ENCODE results near the gene ERC2. TPM values are rescaled to one million over a fixed set of nuclear protein-coding genes. Genes with fewer than 3 reads are reported as not detected.

ERC2 gene
- polyA plus RNA-seq, 3 donors from 2014 or later = not detected

GRCh38 chr3:55701997-55702396 lies 766.3 kb downstream of the ERC2 start:
- peaks cover 0 to 1% (median 0%) of the 10 kb centered on the region in 3 donors for H3K27me3 Mint-ChIP-seq (ENCODE audit: low read depth in 3 of 3)
- H3K36me3 Mint-ChIP-seq = no peaks in the 10 kb centered on the region
- no peak for DNase-seq
- H3K4me3 Mint-ChIP-seq = no peak overlapping the region
- H3K9me3 Mint-ChIP-seq = peaks cover 0 to 7% (median under 1%) of the 10 kb centered on the region in 6 donors
- H3K27ac Mint-ChIP-seq = no peak overlapping the region
- no peaks in the 10 kb centered on the region for H3K4me1 Mint-ChIP-seq

- no peak overlapping the region for H3K4me3 Mint-ChIP-seq
- no peaks in the 10 kb centered on the region for H3K4me1 Mint-ChIP-seq
- DNase-seq = no peak
- H3K27me3 Mint-ChIP-seq (ENCODE audit: low read depth in 3 of 3) = peaks cover 0 to 2% (median 0%) of the 10 kb centered on the region in 3 donors
- peaks cover 0 to 4% (median 0%) of the 10 kb centered on the region in 6 donors for H3K9me3 Mint-ChIP-seq
- H3K27ac Mint-ChIP-seq = no peak overlapping the region
- no peaks in the 10 kb centered on the region for H3K36me3 Mint-ChIP-seq
These were observed 769.4 kb downstream of the ERC2 start for GRCh38 chr3:55698831-55699230.

GRCh38 chr3:55697177-55697865 lies 770.9 kb downstream of the ERC2 start:
- Mint-ChIP-seq H3K4me1 (no peaks in the 10 kb centered on the region), H3K27ac (no peak overlapping the region)

GRCh38 chr3:55692957-55693558 lies 775.2 kb downstream of the ERC2 start:
- Mint-ChIP-seq H3K27ac (no peak overlapping the region), H3K4me3 (no peak overlapping the region)

More at GRCh38 chr3:55697177-55697865, 770.9 kb downstream of the ERC2 start:
- no peaks in the 10 kb centered on the region for H3K36me3 Mint-ChIP-seq
- no peak for DNase-seq
- peaks cover 0 to 4% (median 0%) of the 10 kb centered on the region in 6 donors for H3K9me3 Mint-ChIP-seq
- no peak overlapping the region for H3K4me3 Mint-ChIP-seq
- peaks cover 0 to 2% (median 0%) of the 10 kb centered on the region in 3 donors for H3K27me3 Mint-ChIP-seq (ENCODE audit: low read depth in 3 of 3)

GRCh38 chr3:55692295-55692956 lies 775.8 kb downstream of the ERC2 start:
- no peak for DNase-seq
- Mint-ChIP-seq H3K9me3 (peaks cover 0 to 6% (median 0%) of the 10 kb centered on the region in 6 donors), H3K36me3 (no peaks in the 10 kb centered on the region), H3K27ac (no peak overlapping the region), H3K4me1 (no peaks in the 10 kb centered on the region), H3K27me3 (ENCODE audit: low read depth in 3 of 3) (peaks cover 0 to 2% (median 0%) of the 10 kb centered on the region in 3 donors), H3K4me3 (no peak overlapping the region)

More at GRCh38 chr3:55692957-55693558, 775.2 kb downstream of the ERC2 start:
- H3K36me3 Mint-ChIP-seq = no peaks in the 10 kb centered on the region
- no peaks in the 10 kb centered on the region for H3K4me1 Mint-ChIP-seq
- no peak for DNase-seq
- H3K27me3 Mint-ChIP-seq (ENCODE audit: low read depth in 3 of 3) = peaks cover 0 to 2% (median 0%) of the 10 kb centered on the region in 3 donors
- H3K9me3 Mint-ChIP-seq = peaks cover 0 to 6% (median 0%) of the 10 kb centered on the region in 6 donors

- no peak overlapping the region for H3K27ac Mint-ChIP-seq
- H3K27me3 Mint-ChIP-seq (ENCODE audit: low read depth in 3 of 3) = peaks cover 0 to 3% (median 2%) of the 10 kb centered on the region in 3 donors
- H3K36me3 Mint-ChIP-seq = no peaks in the 10 kb centered on the region
- H3K9me3 Mint-ChIP-seq = peaks cover 0 to 6% (median 0%) of the 10 kb centered on the region in 6 donors
- H3K4me3 Mint-ChIP-seq = no peak overlapping the region
- H3K4me1 Mint-ChIP-seq = no peaks in the 10 kb centered on the region
- DNase-seq = no peak
These were observed 777.1 kb downstream of the ERC2 start for GRCh38 chr3:55691141-55691540.

- peaks cover 0 to 3% (median 2%) of the 10 kb centered on the region in 3 donors for H3K27me3 Mint-ChIP-seq (ENCODE audit: low read depth in 3 of 3)
- no peak overlapping the region for H3K27ac Mint-ChIP-seq
- H3K4me3 Mint-ChIP-seq = no peak overlapping the region
- H3K4me1 Mint-ChIP-seq = no peaks in the 10 kb centered on the region
- H3K36me3 Mint-ChIP-seq = no peaks in the 10 kb centered on the region
- peaks cover 0 to 6% (median 0%) of the 10 kb centered on the region in 6 donors for H3K9me3 Mint-ChIP-seq
- no peak for DNase-seq
These were observed 777.5 kb downstream of the ERC2 start for GRCh38 chr3:55690726-55691125.

- no peak overlapping the region for H3K27ac Mint-ChIP-seq
- no peak overlapping the region for H3K4me3 Mint-ChIP-seq
- H3K36me3 Mint-ChIP-seq = no peaks in the 10 kb centered on the region
- no peaks in the 10 kb centered on the region for H3K4me1 Mint-ChIP-seq
- peaks cover 0 to 3% (median 2%) of the 10 kb centered on the region in 3 donors for H3K27me3 Mint-ChIP-seq (ENCODE audit: low read depth in 3 of 3)
- DNase-seq = no peak
- peaks cover 0 to 6% (median 0%) of the 10 kb centered on the region in 6 donors for H3K9me3 Mint-ChIP-seq
These were observed 778.1 kb downstream of the ERC2 start for GRCh38 chr3:55690177-55690576.

GRCh38 chr3:55688154-55688553 lies 780.1 kb downstream of the ERC2 start:
- Mint-ChIP-seq H3K4me3 (no peak overlapping the region), H3K9me3 (peaks cover 0 to 6% (median 0%) of the 10 kb centered on the region in 6 donors), H3K4me1 (no peaks in the 10 kb centered on the region), H3K27me3 (ENCODE audit: low read depth in 3 of 3) (peaks cover 0 to 3% (median 2%) of the 10 kb centered on the region in 3 donors), H3K36me3 (no peaks in the 10 kb centered on the region), H3K27ac (no peak overlapping the region)
- DNase-seq = no peak

- DNase-seq = no peak
- no peak overlapping the region for H3K4me3 Mint-ChIP-seq
- H3K27me3 Mint-ChIP-seq (ENCODE audit: low read depth in 3 of 3) = peaks cover 1 to 3% (median 2%) of the 10 kb centered on the region in 3 donors
- no peaks in the 10 kb centered on the region for H3K4me1 Mint-ChIP-seq
- H3K36me3 Mint-ChIP-seq = no peaks in the 10 kb centered on the region
- H3K9me3 Mint-ChIP-seq = peaks cover 0 to 6% (median 0%) of the 10 kb centered on the region in 6 donors
- no peak overlapping the region for H3K27ac Mint-ChIP-seq
These were observed 780.7 kb downstream of the ERC2 start for GRCh38 chr3:55687526-55687925.

- Mint-ChIP-seq H3K27ac (no peak overlapping the region), H3K4me3 (no peak overlapping the region), H3K36me3 (no peaks in the 10 kb centered on the region), H3K4me1 (no peaks in the 10 kb centered on the region), H3K9me3 (peaks cover 0 to 6% (median 0%) of the 10 kb centered on the region in 6 donors), H3K27me3 (ENCODE audit: low read depth in 3 of 3) (peaks cover 1 to 3% (median 2%) of the 10 kb centered on the region in 3 donors)
- no peak for DNase-seq
These were observed 781.6 kb downstream of the ERC2 start for GRCh38 chr3:55686426-55687254.

GRCh38 chr3:55683666-55684270 lies 784.5 kb downstream of the ERC2 start:
- Mint-ChIP-seq H3K27me3 (ENCODE audit: low read depth in 3 of 3) (peaks cover 1 to 3% (median 2%) of the 10 kb centered on the region in 3 donors), H3K36me3 (no peaks in the 10 kb centered on the region), H3K4me3 (no peak overlapping the region), H3K27ac (no peak overlapping the region), H3K9me3 (peaks cover 0 to 4% (median 0%) of the 10 kb centered on the region in 6 donors), H3K4me1 (no peaks in the 10 kb centered on the region)
- no peak for DNase-seq

- no peak overlapping the region for H3K4me3 Mint-ChIP-seq
- no peak overlapping the region for H3K27ac Mint-ChIP-seq
- DNase-seq = no peak
- peaks cover 0 to 4% (median 1%) of the 10 kb centered on the region in 6 donors for H3K9me3 Mint-ChIP-seq
- no peaks in the 10 kb centered on the region for H3K36me3 Mint-ChIP-seq
- H3K27me3 Mint-ChIP-seq (ENCODE audit: low read depth in 3 of 3) = peaks cover 1 to 3% (median 2%) of the 10 kb centered on the region in 3 donors
- H3K4me1 Mint-ChIP-seq = no peaks in the 10 kb centered on the region
These were observed 785.8 kb downstream of the ERC2 start for GRCh38 chr3:55682461-55682860.
